Amniotic stem cell (primary cell): ENCODE results near the gene LTN1.
"Not testable (repeated sequence)": the region's sequence is repeated elsewhere in the genome, so short reads cannot be mapped to it uniquely, and the experiment has no call there.

ENCODE experiments used
- DNase-seq: peaks from one replicate; lab custom pipeline; 2025; lab: John Stamatoyannopoulos, UW

Gene LTN1, protein sequence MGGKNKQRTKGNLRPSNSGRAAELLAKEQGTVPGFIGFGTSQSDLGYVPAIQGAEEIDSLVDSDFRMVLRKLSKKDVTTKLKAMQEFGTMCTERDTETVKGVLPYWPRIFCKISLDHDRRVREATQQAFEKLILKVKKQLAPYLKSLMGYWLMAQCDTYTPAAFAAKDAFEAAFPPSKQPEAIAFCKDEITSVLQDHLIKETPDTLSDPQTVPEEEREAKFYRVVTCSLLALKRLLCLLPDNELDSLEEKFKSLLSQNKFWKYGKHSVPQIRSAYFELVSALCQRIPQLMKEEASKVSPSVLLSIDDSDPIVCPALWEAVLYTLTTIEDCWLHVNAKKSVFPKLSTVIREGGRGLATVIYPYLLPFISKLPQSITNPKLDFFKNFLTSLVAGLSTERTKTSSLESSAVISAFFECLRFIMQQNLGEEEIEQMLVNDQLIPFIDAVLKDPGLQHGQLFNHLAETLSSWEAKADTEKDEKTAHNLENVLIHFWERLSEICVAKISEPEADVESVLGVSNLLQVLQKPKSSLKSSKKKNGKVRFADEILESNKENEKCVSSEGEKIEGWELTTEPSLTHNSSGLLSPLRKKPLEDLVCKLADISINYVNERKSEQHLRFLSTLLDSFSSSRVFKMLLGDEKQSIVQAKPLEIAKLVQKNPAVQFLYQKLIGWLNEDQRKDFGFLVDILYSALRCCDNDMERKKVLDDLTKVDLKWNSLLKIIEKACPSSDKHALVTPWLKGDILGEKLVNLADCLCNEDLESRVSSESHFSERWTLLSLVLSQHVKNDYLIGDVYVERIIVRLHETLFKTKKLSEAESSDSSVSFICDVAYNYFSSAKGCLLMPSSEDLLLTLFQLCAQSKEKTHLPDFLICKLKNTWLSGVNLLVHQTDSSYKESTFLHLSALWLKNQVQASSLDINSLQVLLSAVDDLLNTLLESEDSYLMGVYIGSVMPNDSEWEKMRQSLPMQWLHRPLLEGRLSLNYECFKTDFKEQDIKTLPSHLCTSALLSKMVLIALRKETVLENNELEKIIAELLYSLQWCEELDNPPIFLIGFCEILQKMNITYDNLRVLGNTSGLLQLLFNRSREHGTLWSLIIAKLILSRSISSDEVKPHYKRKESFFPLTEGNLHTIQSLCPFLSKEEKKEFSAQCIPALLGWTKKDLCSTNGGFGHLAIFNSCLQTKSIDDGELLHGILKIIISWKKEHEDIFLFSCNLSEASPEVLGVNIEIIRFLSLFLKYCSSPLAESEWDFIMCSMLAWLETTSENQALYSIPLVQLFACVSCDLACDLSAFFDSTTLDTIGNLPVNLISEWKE (N-terminal part only)

DNA sequence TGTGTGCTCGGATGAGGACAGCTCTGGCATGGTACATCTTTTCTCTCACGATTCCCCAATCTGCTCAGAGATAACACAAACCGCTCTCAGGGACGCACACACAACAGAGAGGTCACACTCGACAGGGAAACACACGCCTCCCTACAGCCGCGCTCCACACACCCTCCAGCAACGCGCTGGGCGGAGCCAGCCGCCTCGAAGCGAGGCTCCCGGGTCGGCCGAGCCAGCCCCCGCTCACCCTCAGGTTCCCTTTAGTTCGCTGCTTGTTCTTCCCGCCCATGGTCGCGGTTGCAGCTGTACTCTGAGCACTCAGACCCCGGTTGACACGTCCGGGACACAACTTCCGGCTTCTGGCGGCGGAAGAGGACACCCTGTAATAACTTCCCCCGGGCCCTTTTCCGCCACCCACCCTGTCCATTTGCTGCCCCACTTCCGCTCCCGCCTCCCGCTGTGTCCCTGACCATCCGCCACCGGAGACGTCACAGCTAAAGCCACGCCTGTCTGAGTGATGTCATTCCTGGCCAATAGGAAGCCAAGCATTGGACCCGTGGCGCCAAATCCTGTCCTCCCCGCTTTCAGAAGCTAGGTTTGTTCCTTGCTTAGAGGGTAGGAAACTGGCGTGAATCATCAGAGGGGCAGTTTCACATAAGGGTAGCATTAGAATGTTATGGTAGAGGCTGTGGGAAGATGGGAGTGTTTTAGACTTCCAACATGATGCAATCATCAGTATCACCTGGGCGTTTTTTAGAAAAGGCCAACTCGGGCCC is at the start of gene LTN1:
TSS of gene LTN1 (minus strand) at position 352 of the 767 bp plus-strand sequence. CDS start at position 280, 72 bp downstream.
- DNase-seq, result peak; percentile 98

DNA sequence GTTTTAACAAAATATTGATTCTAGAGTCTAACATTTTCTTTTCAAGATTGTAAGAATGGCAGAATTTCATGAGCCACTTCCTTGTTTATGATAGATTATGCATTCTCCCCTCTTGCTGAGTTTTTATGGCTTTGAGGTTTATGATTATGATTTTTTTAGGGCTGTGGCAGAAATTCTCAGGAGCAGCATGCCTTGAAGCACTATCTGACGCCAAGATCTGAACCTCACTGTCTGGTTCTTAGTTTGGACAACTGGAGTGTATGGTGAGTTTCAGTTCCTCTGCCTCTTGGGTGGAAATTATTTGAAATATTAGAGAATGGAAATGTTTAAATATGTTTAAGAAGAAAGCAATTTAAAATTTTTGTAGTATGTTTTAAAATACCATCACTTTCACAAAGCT is 42.0 kb upstream of the LTN1 start:
- no peak for DNase-seq

DNA sequence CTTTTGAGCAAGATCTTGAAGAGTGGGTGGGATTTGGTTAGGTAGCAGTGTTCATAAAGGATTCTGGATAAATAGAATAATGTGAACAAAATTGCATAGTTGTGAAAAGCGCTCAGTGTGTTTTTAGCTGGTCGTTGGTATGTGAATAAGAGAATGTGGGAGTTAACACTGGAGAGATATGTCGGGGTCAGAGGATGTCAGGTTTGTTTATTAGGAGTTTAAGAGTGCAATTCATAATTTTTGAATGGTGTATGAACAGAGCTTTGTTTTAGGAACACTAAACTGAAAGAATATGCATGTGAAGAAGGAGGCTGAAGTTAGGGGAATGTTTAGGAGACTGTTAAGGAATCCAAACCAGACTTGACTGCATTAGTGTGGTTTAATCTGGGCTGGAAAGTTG is 41.2 kb upstream of the LTN1 start:
- DNase-seq, result no peak

DNA sequence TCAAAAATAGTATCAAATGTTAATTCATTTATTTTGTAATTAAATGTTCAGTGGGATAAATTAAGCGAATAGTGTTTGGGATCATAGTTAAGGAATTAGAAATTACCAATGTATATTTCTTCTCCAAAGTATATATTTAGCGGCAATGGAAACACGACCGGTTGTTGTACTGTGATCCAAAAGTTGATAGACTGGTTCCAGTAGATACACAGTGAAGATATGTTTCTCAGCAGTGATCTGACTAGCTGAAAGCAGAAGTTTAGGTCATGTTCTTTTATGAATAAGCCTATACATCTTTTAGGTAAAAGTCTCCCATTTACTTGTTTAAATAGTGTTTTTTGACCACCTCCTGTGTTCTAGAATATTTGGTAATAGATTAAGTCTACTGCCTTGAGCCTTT is 40.6 kb upstream of the LTN1 start:
- DNase-seq, result no peak

DNA sequence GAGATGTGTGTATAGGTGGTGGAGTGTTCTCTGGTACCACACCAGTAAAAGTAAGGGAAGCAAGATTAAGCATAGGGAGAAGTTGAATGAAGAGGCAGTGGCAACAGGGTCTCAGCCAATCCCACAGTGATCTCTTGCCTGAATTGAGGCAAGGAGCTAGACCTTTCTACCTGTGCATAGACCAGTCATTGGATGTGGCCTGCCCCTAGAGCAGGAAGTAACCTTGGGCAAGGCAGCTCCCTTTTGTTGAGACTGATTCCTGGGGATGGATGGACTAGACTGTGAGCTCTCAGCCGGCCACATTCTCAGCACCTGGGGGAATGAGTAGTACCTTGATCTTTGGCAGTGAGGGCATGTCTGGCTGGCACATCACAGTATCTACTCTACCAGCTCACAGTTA is 38.2 kb upstream of the LTN1 start:
- no peak for DNase-seq

DNA sequence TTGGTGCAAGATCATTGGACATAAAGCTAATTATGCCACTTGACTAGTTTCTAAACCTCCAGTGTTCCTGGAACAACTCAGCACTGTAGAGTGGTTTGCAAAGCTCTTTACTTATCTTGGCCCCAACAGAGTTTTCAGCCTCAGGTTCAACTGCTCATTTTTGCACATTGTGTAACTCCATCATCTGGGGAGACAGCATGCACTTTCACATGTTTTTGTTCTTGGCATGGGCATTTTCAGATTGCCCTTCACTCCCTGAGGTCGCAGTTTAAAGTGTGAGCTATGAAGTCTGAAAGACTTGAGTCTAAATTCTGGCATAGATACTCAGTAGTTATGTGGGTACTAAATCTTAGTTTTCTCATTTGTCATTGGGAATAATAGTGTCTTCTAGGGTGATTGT is 36.8 kb upstream of the LTN1 start:
- DNase-seq, result no peak

DNA sequence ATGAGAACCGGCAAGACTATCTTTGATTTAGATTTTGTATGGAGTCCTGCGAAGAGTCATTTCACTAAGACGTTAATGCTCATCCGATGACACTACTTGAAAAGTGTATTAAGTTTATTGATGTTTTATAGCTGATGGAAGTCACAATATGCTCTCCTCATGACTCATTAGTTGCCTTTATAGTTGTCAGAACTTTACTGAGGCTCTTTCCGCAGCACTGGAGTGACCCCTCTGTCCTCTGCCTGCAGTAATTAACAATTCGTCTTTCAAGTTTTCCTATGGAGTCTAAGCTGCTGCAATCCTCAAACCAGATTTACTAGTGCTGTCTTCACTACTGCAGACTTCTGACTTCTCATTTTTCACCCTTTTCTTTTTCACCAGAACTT is 32.6 kb upstream of the LTN1 start:
- DNase-seq, result peak; percentile 12

DNA sequence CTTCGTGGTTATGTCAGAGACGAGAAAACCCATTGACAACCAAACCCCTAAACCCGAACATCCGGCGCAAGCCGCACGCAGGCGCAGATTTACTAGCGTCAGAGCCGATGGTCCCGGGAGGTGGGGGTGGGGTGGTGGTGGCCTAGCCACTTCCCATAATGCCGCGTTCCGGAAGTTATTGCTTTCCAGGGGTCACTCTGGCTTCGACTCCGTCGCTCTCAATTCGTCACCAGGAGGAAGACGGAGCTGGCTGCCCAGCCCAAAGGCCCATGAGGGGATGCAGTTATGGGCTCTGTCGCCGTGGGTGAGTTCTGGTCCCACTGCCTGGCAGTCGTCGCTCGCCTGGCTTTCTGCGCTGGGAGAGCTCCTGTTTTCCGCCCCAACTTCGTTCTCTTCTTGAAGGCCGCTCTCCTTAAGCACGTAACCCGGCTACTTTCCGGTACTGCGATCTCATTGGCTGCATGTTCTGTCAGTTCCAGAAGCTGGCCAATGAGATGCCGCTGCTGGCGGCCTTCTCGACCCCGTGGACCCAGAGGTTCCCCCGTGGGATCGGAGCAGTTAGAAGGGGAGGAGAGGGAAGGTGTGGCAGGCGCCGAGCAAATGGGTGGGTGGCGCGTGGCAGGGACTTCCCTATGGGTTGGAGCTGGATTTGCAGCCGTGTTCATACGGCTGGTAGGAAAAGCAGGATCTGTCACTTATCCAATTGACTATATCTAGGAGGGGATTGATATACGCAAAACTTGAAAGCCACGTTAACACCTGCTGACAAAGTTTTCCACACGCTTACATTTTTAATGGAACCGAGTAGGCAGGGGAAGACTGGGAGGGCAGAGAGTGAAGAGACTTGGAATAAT is 32.0 kb upstream of the LTN1 start, which contains the start of gene USP16:
TSS of gene USP16 (plus strand) at position 195 of the 854 bp plus-strand sequence. CDS start 3,246 bp downstream, outside the sequence.
- DNase-seq, result peak; percentile 90

DNA sequence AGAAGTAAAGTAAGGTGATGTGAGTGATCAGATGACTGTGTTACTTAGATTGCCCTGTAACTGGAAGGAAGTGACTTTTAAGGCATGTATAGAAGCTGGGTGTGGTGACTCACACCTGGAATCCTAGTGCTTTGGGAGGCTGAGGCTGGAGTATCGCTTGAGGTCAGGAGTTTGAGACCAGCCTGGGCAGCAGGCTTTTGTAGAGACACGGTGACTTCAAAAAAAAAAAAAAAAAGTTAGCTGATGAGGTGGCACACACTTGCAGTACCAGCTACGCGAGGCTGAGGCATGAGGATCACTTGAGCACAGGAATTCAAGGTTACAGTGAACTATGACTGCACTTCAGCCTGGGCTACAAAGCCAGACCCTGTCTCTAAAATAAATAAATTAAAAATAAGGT is 29.5 kb upstream of the LTN1 start:
- no peak for DNase-seq

DNA sequence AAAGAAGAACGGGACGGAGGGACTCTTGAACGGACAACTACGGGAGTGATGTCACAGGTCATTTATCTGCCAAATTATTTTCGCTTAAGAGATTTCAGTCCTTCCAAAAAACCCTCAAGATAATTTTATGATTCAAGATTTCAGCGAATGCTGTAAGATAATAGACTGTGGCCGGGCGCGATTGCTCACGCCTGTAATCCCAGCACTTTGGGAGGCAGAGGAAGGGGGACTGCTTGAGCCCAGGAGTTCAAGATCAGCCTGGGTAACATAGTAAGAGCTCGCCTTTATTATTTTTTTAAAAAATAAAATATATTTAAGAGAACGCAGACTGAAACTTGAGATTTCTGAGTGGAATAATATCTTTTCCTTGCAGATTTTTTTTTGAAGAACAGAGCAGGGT is 25.9 kb upstream of the LTN1 start:
- no peak for DNase-seq

DNA sequence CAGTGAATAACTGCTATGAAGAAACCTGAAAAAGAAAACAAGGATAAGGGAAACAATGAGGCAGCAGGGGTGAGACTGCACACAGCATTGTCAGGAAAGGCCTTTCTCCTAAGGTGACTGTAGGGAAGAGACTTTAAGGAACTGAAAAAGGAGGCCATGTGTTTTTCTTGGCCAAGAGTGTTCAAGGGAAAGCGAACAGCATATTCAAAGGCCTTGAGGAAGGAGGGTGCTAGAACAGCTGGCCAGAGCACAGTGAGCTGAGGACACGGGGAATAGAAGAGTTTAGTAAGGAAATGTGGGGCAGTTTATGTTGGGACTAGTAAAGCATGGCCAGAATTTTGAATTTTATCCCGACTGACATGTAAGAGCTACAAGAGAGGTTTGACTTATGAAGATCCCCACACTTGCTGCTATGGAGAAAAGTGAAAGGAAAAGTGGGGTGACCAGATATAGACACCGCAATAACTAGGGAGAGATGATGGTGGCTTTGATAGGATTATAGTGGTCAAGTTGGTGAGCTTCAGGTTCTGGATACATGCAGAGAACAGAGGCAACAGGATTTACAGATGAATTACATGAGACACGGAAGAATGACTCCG is 25.1 kb upstream of the LTN1 start:
- no peak for DNase-seq

DNA sequence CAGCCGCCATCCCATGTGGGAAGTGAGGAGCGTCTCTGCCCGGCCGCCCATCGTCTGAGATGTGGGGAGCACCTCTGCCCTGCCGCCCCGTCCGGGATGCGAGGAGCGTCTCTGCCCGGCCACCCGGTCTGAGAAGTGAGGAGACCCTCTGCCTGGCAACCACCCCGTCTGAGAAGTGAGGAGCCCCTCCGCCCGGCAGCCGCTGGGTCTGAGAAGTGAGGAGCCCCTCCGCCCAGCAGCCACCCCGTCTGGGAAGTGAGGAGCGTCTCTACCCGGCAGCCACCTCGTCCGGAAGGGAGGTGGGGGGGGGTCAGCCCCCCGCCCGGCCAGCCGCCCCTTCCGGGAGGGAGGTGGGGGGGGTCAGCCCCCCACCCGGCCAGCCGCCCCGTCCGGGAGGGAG is 18.6 kb upstream of the LTN1 start:
- DNase-seq, result not testable (repeated sequence)

DNA sequence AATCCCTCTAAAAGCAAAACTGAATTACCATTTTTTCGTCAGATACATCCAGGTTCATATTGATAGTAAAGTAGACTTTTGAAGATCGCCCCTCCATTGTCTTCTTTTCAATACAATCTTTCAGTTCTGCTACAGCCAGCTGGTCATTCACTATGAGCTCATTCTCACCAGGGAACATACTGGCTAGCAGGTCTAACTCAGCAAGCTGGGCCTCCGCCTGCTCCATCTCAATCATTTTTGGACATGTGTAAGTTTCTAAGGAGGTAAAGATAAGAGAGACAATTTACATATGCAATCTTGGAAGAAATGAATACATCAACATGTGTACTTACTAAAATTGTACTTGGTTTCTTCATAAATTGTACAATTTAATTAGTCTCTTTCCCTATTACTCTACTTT is 15.7 kb upstream of the LTN1 start:
- no peak for DNase-seq

DNA sequence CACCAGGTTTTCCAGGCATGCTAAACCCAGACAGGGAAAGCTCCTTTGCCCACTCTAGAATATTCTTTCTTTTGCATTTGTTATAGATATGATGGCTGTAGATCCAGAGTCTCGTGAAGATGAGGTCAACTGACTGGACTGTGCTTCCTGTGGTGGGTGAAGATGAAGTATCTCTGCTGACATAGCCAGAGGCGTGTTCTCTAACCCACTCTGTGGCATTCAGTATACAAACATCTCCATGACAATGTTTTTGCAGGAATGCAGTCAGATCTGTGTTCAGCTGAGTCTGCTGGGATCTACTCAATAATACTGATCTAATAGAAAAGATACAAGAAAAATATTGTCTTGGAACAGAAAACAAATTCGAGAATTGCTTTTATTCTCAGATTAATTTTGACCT is 15.1 kb upstream of the LTN1 start:
- DNase-seq, result no peak

DNA sequence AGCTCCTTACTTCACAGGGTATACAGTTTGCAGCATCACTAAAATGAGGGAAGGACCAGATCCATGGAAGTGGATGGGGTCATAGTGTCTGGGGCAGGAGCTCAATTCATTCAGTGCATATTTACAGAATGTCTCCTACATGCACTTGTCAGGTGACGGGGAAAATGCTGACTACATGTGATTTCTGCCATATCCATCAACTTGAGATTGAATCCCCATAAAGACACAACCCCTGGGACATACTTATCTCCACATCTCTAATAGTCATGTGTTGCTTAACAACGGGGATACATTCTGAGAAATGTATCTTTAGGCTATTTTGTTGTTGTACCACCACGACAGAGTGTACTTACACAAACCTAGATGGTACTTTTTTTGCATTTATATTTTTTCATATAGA is 14.5 kb upstream of the LTN1 start:
- DNase-seq, result no peak

DNA sequence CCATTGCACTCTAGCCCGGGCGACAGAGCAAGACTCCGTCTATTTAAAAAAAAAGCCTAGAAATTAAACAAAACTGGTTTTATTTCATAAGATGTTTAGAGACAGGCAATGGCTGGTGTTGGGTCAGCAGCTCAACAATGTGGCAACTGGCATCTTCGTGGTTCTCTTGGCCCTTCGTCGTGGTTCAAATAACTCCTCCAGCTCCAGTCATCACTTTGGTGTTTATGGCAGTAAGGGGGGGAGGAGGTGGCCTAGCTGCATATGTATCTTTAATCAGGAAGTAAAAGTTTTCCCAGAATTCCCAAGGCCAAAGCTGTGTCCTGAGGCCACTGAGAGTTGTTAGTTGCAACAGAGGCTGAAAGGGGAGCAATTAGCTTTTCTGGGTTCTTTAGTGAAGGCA is 13.0 kb upstream of the LTN1 start:
- no peak for DNase-seq

DNA sequence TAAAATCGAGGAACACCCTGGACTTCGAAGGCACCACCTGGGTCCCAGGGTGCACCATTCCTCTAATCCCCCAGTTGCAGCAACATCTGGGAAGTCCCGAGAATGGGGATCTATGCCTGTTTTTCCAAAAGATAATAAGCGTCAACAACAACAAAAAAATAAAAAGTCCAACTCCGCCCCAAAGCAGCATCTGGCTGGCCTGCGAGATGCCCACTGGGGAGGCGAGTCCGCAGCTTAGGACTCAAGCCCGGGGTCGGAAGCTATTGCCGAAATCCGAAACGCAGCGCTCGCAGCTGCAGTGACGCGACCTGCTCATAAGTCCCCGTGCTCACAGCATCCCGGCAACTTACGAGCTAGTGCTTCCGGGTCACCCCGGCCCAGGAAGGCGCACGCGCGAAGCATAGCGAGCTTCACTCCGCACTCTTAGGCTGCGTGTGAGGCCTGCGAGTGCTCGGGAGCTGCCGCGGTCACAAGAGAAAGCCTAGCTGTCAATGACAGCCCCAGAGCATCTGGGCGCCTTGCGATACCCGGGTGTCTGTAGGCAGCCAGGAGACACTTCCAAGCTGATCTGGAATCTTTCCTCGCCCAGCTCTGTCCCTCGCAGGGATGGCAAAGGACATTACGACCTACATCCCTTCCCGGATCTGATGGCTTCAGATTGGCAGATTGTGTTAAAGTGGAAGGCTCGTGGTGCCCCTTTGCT is 9.9 kb upstream of the LTN1 start:
- peak; percentile 74 for DNase-seq

DNA sequence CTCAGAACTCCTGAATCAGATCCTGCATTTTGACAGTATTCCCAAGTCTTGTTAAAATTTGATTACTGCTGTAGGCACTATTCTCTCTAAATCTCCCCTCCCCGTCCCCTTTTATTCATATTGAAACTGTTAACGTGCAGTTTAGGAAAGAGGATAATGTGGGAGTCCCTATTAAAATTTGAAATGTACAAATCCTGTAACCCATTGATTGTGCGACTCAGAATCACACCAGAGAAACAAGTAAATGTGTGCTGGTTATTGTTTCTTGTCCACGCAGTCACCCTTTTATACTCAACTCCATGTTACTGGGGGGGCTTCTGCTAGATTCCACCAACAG is 584 bp upstream of the LTN1 start:
- no peak for DNase-seq

DNA sequence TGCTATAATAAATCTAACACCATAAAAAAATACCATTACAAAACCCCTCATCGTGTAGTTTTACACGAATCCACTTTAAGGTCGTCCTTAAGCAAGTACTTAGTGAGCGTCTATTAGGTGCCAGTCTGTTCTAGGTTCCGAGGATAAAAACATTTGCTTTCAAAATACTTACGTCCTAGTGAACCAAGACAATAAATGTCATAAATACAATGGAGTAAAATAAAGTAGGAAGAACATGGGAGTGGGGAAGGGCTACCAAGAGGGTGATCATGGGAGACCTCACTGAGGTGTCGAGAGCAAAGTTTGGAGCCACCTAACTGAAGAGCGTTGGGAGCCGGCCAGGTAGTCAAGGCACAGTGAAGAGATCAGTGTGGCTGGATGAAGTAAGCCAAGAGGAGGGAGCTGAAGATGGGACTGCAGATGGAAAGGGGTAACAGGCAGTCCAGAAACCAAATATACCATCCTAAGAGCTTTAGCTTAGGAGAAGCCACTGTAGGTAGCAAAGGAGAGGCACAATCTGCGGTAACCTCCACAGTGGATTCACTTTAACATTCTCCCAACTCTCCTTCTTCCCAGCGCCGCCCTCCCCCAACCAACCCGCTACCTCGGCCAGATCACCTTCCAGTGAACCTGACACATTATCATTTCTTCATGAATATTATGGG is 684 bp downstream of the LTN1 start:
- no peak for DNase-seq
